Measurements from ENCODE around the gene RPS28.
"Not testable (repeated sequence)": the region's sequence is repeated elsewhere in the genome, so short reads cannot be mapped to it uniquely, and the experiment has no call there.

Gene RPS28

DNA sequence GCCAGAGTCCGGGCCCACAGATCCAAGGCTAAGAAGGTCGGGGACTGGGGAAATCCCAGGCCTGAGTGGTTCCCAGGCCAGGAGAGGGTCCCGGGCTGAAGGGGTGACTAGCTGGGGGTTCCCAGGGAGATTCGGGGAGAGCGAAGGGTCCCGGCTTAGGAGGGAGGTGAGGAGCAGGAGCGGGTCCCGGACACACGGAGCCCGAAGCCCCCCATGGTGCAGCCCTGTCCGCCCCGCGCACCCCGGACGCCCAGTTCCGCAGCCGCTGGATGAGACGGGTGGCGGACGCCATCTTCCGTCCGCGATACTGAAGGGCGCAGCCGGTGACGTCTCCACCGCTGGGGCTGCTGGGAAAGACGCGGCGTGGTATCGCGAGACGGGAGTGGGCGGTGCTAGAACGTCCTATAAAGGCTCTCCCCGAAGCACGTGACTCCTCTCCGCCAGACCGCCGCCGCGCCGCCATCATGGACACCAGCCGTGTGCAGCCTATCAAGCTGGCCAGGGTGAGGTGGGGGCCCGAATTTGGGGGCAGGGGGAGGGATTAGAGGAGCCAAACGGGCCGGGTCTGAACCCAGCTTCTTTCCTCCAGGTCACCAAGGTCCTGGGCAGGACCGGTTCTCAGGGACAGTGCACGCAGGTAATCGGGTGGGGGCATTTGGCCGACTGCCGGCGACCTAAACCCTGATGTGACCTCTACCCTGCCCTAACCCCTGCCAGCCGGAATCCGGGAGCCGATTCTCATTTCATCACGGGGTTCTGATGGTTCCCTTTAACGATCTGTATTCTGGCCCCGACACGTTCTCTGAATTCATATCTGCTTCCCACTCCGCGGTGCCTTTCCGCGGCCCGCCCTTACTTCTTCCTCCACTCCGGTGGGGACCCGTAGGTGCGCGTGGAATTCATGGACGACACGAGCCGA is at the start of gene RPS28, which contains the start of gene NDUFA7:
RPS28 (plus strand) TSS at position 430 of the 919 bp plus-strand sequence; CDS start at position 465, 35 bp downstream.
NDUFA7 (minus strand) TSS at position 309 of the 919 bp plus-strand sequence; CDS start at position 292, 17 bp downstream.
- peak; percentile 93 for DNase-seq

DNA sequence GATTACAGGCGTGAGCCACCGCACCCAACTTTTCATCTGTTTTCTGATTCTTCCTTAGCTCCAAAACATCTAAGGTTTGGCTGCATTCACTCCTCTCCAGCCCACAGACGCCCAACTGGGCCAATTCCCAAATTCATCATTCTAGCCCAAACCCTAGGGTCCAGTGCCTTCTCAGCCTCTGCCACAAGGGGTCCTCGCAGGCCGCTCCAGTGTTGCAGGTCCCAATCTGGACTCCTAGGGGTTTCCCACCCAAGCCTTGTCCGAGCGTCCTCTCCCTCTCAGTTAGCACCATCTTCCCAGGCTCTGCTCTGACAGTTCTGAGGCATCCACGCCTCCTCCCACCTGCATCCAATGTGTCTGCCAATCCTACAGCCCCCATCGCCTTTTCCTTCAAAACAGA is 44.8 kb upstream of the RPS28 start:
- not testable (repeated sequence) for DNase-seq

DNA sequence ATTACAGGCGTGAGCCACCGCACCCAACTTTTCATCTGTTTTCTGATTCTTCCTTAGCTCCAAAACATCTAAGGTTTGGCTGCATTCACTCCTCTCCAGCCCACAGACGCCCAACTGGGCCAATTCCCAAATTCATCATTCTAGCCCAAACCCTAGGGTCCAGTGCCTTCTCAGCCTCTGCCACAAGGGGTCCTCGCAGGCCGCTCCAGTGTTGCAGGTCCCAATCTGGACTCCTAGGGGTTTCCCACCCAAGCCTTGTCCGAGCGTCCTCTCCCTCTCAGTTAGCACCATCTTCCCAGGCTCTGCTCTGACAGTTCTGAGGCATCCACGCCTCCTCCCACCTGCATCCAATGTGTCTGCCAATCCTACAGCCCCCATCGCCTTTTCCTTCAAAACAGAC is 30.0 kb upstream of the RPS28 start:
- DNase-seq = not testable (repeated sequence)

GRCh38 chr19:8302357-8302691 is 19.0 kb upstream of the RPS28 start:
- DNase-seq = no peak

GRCh38 chr19:8302734-8303133 is 18.6 kb upstream of the RPS28 start:
- no peak for DNase-seq

DNA sequence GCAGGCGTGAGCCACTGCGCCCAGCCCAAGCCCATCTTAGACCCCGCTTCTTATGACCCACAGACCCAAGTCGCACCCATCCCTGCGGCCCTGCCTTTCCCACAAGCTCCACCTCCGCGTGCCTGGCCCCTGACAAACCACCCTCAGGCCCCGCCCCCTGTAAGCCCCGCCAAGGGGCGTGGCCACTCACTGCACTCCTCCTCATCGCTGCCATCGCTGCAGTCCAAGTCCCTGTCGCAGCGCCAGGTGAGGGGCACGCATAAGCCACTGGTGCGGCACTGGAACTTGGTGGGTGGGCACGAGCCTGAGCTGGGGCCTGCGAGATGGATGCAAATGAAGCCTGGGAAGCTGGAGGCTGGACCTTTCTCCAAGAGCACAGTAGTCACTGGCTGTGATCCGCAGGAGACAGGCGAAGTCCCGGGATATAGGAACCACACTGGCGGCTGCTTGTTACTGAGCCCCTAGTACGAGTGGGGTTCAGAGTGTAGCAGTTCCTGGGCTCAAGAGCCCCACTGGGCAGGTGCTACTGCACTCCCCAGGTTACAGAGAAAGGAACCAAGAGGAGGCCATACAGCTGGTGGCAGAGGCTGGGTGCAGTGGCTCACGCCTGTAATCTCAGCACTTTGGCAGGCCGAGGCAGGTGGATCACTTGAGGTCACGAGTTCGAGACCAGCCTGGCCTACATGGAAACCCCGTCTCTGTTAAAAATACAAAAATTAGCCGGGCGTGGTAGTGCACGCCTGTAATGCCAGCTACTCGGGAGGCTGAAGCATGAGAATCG is 16.3 kb upstream of the RPS28 start:
- no peak for DNase-seq

GRCh38 chr19:8305798-8306197 is 15.5 kb upstream of the RPS28 start:
- DNase-seq = no peak

- DNase-seq = no peak
Observed at GRCh38 chr19:8306235-8307054, 14.9 kb upstream of the RPS28 start.

- no peak for DNase-seq
Observed at GRCh38 chr19:8307400-8307964, 13.8 kb upstream of the RPS28 start.

- peak; percentile 89 for DNase-seq
Observed at GRCh38 chr19:8307965-8308866, 13.1 kb upstream of the RPS28 start, which contains the start of gene CD320. CD320 (minus strand) TSS chr19:8308358; CDS start chr19:8308290, 68 bp downstream.

- DNase-seq = no peak
Observed at GRCh38 chr19:8308891-8309291, 12.4 kb upstream of the RPS28 start.

DNA sequence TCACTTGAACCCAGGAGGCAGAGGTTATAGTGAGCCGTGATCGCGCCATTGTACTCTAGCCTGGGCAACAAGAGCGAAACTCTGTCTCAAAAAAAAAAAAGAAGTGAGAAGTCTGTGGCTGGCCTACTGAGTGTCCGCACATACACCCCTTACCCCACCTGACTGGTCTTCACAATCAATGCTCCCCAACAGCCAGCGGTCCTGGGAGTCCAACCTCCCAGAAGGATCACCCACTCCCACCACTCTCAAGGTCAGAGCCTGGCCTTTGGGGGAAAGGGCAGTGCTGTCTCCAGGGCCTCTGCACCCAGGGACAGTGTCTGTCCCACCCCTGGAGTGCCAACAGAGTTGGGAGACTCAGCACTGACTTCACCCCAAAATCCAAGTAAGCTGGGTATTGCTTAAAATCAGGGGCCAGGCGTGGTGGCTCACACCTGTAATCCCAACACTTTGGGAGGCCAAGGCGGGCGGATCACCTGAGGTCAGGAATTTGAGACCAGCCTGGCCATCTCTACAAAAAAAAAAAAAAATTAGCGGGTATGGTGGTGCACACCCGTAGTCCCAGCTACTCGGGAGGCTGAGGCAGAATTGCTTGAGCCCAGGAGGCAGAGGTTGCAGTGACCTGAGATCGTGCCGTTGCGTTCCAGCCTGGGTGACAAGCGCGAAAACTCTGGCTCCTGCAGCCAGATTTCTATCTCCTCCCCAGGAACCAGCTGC is 10.8 kb upstream of the RPS28 start:
- no peak for DNase-seq

DNA sequence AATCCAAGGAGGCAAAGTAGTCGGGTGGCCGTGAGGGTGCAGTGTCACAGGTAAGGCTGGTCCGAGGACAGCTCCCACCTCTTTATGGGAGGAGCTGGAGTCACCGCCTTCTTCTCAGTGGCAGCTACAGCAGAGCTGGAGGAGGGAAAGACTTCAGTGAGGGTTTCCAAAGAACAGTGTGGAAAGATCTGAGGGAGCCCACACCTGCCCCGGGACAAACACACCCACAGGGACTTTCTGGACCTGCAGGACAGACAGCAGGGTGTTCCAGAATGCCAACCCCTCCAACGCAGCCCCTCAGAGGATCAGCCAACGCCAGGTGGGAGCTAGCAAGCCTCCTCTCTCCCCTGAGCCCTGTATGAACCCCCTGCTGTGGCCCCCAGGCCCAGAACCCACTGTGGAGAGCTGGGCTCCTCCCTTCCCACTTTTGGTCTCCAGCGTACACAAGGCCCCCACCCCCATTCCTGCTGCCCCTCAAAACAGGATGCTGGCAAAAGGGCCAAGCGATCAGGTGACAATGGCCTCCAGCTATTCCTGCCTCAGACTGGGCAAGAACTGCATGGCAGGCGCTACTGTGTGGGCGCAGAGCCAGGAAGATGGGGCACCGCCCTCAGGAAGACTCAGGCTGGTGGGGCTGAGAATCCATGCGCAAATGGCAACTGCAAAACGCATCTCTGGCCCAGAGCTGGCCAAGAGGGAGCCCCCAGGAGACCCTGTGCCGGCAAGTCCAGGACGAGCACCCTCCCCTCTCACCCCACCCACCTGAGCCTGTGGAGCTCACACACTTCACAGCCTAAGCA is 9.6 kb upstream of the RPS28 start:
- DNase-seq = peak; percentile 22

GRCh38 chr19:8314981-8315640 is 6.2 kb upstream of the RPS28 start:
- DNase-seq = not testable (repeated sequence)

GRCh38 chr19:8316351-8317125 is 4.8 kb upstream of the RPS28 start:
- no peak for DNase-seq

GRCh38 chr19:8318835-8319234 is 2.5 kb upstream of the RPS28 start:
- DNase-seq = not testable (repeated sequence)

DNA sequence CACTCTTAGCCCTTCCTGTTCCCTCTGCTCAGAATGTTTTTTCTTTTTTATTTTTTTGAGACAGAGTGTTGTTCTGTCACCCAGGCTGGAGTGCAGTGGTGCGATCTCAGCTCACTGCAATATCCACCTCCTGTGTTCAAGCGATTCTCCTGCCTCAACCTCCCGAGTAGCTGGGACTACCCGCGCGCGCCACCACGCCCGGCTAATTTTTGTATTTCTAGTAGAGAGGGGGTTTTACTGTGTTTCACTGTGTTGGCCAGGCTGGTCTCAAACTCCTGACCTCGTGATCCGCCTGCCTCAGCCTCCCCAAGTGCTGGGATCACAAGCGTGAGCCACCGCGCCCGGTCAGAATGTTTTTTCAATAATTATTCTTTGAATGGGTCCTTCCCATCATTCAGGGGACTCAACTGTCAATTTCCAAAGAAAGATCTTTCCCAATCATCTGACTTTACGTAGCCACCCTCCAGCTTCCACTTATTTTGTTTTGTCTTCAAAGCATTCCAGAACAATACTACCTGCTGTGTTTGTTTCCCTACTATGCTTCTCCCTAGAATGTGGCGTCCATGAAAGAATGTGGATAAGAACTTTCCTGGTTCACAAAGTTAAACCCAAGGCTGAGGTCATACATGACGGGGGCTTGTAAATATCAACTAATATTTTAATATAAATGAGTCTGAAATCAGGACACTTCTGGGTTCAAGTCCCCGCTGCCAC is 1.3 kb upstream of the RPS28 start:
- no peak for DNase-seq
